Erythroblast (primary cell): ENCODE data around the gene TSHZ2.

Experiments used
- GATA1 ChIP-seq: IDR thresholded peaks from 2 replicates; pipeline ENCODE4 v1.6.1; 2011; ENCODE audit warnings: low read depth, mild to moderate bottlenecking, control low read depth, low read length, moderate library complexity
- POLR2A ChIP-seq: IDR thresholded peaks from 2 replicates; pipeline ENCODE4 v1.6.1; 2011; ENCODE audit warnings: mild to moderate bottlenecking, low read length

GRCh38 chr20:53238121-53238660, 266.0 kb downstream of the TSHZ2 start:
- TF ChIP-seq POLR2A (no peak), GATA1 (no peak)
